IPS-20b (cell line): Measurements from ENCODE around the gene CD83.
"Not testable (repeated sequence)": the region's sequence is repeated elsewhere in the genome, so short reads cannot be mapped to it uniquely, and the experiment has no call there.

Experiments
- H3K27ac ChIP-seq: one replicate; pipeline ENCODE4 v1.5.1; 2013; ENCODE audit warnings: low read length
- H3K27me3 ChIP-seq: 2 replicates; pipeline ENCODE4 v1.6.1; 2013; ENCODE audit warnings: mild to moderate bottlenecking, low read length, inconsistent platforms; ENCODE audit not compliant: insufficient read depth
- H3K36me3 ChIP-seq: 2 replicates; pipeline ENCODE4 v1.6.1; 2013; ENCODE audit warnings: low read depth, mild to moderate bottlenecking, inconsistent platforms, low read length, moderate library complexity; ENCODE audit not compliant: insufficient read depth
- H3K4me1 ChIP-seq: 2 replicates; pipeline ENCODE4 v1.6.1; 2013; ENCODE audit warnings: mild to moderate bottlenecking, control low read depth, inconsistent platforms, low read length, moderate library complexity; ENCODE audit not compliant: insufficient read depth
- H3K4me3 ChIP-seq: 2 replicates; pipeline ENCODE4 v1.5.1; 2013; ENCODE audit warnings: mild to moderate bottlenecking, low read length, inconsistent platforms
- H3K9ac ChIP-seq: 2 replicates; pipeline ENCODE4 v1.6.1; 2013; ENCODE audit warnings: low read depth, mild to moderate bottlenecking, inconsistent platforms, low read length, moderate library complexity
- H3K9me3 ChIP-seq: 2 replicates; pipeline ENCODE4 v1.6.1; 2013; ENCODE audit warnings: mild to moderate bottlenecking, low read depth, low read length, inconsistent platforms; ENCODE audit not compliant: insufficient read depth

Gene CD83

DNA sequence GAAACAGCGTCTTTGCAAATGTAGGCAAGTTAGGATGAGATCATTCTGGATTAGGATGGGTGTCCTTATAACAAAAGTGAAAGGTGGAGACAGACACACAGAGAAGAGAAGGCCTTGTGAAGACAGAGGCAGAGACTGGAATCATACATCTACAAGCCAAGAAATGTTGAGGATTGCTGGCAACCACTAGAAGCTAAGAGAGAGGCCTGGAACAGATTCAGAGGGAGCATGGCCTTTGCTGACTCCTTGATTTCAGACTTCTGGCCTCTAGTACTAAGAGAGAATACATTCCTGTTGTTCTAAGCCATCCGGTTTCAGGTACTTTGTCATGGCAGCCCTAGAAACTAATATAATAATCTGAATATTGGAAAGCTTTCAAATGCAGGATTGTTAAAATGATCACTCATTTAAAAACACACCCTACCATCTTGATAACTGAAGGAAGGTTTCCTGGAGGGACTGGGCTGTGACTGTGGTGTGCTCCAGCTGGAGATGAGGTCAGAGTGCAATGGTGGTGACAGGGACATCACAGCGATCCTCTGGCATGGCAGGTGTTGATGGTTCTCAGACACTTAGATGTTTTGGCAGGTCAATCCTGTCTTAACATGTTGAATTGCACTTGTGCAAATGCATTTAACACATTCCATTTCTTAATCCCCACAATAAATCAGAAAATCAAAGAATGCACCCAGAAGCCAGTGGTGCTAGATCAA is 25.1 kb downstream of the CD83 start:
- Histone ChIP-seq H3K9me3 (no peaks in the 10 kb centered on the region), H3K36me3 (no peaks in the 10 kb centered on the region)

DNA sequence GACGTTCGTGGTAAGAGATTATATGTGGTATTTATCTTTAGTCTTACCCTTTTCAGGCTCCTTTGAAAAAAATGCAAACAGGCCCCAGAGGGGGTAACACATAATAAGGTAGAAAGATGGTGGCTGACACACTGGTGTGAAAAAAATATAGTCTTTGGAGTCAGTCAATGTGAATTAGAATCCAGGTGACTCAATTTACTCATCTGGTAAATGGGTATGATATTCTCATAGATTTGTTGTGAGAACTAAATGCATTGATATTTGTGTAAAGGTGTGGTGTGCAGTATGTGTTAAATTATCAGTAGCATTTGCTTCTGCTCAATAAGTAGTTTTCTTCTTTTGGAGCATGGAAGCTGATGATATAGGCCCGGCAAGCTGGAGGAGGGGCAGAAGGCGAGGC is 25.7 kb downstream of the CD83 start:
- no peak overlapping the region for H3K9ac ChIP-seq
- H3K4me3 ChIP-seq, result no peak overlapping the region
- H3K27me3 ChIP-seq, result no peaks in the 10 kb centered on the region
- no peak overlapping the region for H3K27ac ChIP-seq
- H3K36me3 ChIP-seq, result no peaks in the 10 kb centered on the region
- H3K9me3 ChIP-seq, result no peaks in the 10 kb centered on the region
- peaks cover 15% of the 10 kb centered on the region; the same call in 1 of the 2 replicates for H3K4me1 ChIP-seq

More for the DNA sequence above, 25.1 kb downstream of the CD83 start:
- Histone ChIP-seq H3K9ac (no peak overlapping the region), H3K27me3 (no peaks in the 10 kb centered on the region), H3K4me3 (no peak overlapping the region), H3K4me1 (peaks cover 15% of the 10 kb centered on the region; the same call in 1 of the 2 replicates), H3K27ac (no peak overlapping the region)

DNA sequence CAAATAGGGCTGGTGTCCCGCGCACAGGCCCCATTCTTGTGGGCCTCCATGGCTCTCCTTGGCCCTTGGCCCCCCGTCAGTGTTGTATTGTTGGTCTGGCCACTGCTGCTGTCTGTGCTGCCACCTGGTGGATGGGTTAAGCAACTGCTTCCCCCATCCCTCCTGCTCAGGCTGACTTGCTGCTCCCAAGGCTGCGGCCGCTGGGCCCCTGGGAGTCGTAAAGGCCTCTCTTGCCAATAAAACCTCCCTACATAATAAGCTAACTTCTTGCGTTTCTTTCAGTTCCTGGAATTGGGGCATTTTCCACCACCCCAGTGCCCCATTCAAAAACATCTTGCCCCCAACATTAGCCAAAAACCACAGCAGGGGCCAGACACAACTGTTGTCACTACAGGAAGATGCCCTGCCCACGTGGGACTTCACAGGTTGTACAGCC is 27.1 kb downstream of the CD83 start:
- no peak overlapping the region for H3K9ac ChIP-seq
- no peaks in the 10 kb centered on the region for H3K27me3 ChIP-seq
- H3K36me3 ChIP-seq, result no peaks in the 10 kb centered on the region
- peaks cover 15% of the 10 kb centered on the region; the same call in 1 of the 2 replicates for H3K4me1 ChIP-seq
- H3K4me3 ChIP-seq, result no peak overlapping the region
- H3K9me3 ChIP-seq, result no peaks in the 10 kb centered on the region
- no peak overlapping the region for H3K27ac ChIP-seq

DNA sequence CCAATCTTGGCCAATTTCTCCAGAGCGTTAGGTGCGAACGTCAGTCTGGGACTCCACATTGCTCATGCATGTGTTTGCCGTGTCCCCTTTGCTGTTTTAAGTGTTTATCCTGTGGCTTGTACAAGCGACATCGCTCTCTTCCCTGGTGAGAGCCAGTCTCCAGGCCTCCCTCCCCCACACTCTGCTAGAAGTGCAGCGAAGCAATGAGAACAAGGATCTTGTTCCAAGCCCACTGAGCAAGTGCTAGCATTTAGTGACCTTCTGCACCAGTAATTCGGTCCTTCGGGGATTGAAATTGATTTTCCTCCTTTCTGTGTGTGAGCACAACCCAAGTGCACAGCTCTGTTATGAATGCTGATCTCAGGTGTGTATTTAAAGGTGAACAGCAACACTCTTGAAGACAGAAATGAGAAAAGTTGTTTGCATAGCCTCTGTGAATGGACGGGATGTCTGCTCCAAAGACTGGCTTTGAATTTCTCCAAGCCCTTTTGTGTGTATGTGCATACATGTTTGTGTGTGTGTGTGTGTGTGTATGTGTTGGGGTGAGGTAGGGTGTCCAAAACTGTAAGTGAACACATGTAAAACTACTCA is 29.0 kb downstream of the CD83 start:
- H3K27ac ChIP-seq, result no peak overlapping the region
- no peaks in the 10 kb centered on the region for H3K9me3 ChIP-seq
- no peaks in the 10 kb centered on the region for H3K36me3 ChIP-seq
- H3K9ac ChIP-seq, result no peak overlapping the region
- H3K27me3 ChIP-seq, result no peaks in the 10 kb centered on the region
- H3K4me1 ChIP-seq, result peaks cover 9% of the 10 kb centered on the region; the same call in 1 of the 2 replicates
- H3K4me3 ChIP-seq, result no peak overlapping the region

DNA sequence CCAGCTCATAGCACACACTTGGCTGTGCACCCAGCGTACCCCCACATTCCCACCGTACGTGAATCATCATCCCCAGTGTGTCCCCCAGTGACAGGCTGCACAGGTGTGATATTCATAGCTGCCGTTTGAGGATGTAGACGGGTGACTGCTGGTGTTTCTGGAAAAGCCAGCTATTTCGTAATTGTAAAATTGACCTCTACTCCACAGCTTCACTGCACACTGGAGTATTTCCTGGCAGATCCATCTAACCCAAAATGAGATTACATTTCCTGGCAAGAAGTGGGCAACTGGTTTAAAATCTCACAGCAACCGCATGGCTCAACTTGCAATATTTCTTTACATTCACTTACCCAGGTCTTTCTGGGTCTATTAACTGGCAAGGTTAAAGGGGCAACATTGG is 30.3 kb downstream of the CD83 start:
- no peaks in the 10 kb centered on the region for H3K4me1 ChIP-seq

DNA sequence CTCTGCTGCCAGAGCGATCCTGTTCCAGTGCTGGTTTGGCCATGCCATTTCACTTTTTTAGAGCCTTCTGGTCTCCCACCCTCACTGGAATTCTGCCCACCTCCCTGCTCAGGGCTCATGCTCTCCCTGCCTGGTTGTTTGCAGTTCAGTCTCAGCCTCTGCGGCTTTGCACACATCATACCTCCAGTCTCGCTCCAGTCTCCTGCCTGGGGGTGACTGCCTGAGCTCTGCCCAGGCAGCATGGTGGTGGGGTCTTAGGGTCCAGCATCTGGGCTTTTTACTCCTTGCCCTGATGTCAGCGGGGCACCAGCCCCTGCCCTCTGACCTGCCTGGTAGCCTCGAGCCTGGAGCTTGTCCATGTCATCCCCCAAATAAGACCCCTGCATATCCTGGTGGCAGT is 30.9 kb downstream of the CD83 start:
- Histone ChIP-seq H3K27ac (no peak overlapping the region), H3K9me3 (no peaks in the 10 kb centered on the region), H3K9ac (no peak overlapping the region), H3K4me1 (no peaks in the 10 kb centered on the region), H3K27me3 (no peaks in the 10 kb centered on the region), H3K36me3 (no peaks in the 10 kb centered on the region), H3K4me3 (no peak overlapping the region)

More for the DNA sequence above, 30.3 kb downstream of the CD83 start:
- no peaks in the 10 kb centered on the region for H3K36me3 ChIP-seq
- H3K4me3 ChIP-seq, result no peak overlapping the region
- no peaks in the 10 kb centered on the region for H3K9me3 ChIP-seq
- no peak overlapping the region for H3K9ac ChIP-seq
- no peaks in the 10 kb centered on the region for H3K27me3 ChIP-seq
- H3K27ac ChIP-seq, result no peak overlapping the region

DNA sequence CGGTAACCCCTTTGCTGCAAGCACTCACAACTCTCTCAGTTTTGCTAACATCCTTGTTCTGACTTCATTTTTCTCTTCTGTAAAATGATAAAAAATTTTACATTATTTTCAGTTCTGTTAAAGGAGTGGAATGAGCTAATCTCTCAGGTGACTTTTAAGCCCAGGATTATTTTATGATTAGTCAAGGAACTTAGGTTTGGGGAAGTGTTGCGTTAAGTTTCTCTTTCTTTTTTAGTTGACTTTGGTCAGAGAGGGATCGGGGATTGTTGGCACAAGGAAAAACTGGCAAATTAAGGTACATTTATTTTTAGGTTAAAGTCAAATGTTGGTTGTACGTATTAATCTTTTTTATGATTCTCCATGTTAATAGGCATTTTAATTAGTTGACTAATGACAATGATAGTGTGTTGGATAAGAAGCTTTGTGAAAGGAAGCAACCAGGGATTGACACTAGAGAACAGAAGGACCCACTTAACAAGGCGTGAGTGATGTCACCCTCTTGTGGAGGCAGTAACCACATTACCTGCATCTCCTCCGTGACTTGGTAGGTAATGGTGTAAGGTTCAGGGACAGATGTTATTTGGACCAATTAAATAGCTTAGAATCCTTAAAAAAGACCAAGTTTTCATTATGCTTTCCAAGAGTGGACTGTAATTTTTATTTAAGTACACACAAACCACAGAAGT is 31.6 kb downstream of the CD83 start:
- Histone ChIP-seq H3K27me3 (no peaks in the 10 kb centered on the region), H3K4me3 (no peak overlapping the region), H3K27ac (no peak overlapping the region), H3K9ac (no peak overlapping the region), H3K9me3 (no peaks in the 10 kb centered on the region), H3K4me1 (no peaks in the 10 kb centered on the region), H3K36me3 (no peaks in the 10 kb centered on the region)

DNA sequence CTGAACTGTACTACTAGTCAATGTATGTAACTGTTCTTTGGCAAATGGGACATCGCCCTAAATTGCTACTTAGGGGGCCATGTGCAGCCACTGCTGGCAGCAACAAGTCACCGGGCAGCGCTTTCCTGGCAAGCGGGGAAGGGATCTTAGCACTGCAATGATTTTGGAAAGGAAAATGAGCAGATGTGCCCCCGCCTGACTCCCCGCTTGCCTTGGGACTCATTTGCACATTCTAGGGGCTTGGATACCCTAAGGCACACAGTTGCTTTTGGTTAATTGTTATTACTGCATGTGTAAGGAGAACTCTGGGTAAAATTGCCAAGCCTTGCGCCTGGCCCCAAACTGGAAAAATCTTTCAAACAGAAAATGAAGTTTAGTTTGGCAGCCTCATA is 32.2 kb downstream of the CD83 start:
- Histone ChIP-seq H3K36me3 (no peaks in the 10 kb centered on the region), H3K4me3 (no peak overlapping the region), H3K4me1 (no peaks in the 10 kb centered on the region), H3K27ac (no peak overlapping the region), H3K9ac (no peak overlapping the region), H3K27me3 (no peaks in the 10 kb centered on the region), H3K9me3 (no peaks in the 10 kb centered on the region)

DNA sequence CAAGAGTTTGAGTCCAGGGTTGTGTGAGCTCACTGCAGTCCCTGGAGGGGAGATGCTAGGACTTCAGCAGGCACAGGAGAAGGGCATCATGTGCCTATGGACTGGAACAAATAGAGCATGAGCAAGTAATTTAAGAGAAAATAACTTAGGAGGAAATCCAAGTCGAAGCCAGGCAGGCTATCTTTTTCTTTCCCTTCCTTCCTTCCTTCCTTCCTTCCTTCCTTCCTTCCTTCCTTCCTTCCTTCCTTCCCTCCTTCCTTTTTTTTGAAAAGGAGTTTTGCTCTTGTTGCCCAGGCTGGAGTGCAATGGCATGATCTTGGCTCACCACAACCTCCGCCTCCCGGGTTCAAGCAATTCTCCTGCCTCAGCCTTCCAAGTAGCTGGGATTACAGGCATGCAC is 33.7 kb downstream of the CD83 start:
- not testable (repeated sequence) for H3K27me3 ChIP-seq, H3K27ac ChIP-seq, H3K4me1 ChIP-seq, H3K36me3 ChIP-seq, H3K4me3 ChIP-seq, H3K9ac ChIP-seq, H3K9me3 ChIP-seq

DNA sequence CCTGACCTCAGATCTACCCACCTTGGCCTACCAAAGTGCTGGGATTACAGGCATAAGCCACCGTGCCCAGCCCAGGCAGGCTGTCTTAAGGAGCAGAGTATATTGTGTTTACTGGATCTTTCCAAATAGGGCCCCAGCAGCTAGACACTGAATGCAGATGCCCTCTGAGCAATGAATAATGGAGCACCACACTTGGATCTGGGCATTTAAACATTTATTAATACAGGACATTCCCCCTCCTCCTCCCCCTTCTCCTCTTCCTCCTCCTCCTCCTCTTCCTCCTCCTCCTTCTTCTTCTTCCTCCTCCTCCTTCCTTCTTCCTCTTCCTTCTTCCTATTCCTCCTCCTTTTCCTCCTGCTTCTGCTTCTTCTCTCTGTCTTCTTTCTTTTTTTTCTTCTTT is 34.2 kb downstream of the CD83 start:
- H3K4me1 ChIP-seq, result no peaks in the 10 kb centered on the region
- H3K9me3 ChIP-seq, result no peaks in the 10 kb centered on the region
- no peak overlapping the region for H3K9ac ChIP-seq
- no peaks in the 10 kb centered on the region for H3K36me3 ChIP-seq
- no peaks in the 10 kb centered on the region for H3K27me3 ChIP-seq
- no peak overlapping the region for H3K27ac ChIP-seq
- H3K4me3 ChIP-seq, result no peak overlapping the region

DNA sequence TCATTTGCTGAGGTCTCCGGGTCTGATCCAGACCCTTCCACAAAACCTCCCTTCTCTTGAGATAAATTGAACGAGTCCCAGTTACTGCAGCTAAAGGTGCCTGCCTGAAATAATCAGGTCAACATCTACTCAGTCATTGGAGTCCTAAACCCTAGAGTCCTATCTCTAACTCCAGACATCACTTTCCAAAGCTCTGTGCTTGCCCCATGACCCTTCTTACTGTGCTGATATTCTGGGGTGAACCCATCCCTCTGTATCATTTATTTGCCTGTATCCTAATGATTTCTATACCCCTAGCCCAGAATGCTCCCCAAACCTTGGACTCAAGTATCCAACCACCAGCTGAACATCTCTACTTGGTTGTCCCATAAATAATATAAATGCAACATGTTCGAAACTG is 35.7 kb downstream of the CD83 start:
- no peak overlapping the region for H3K27ac ChIP-seq
- H3K4me1 ChIP-seq, result no peaks in the 10 kb centered on the region
- peaks cover 3% of the 10 kb centered on the region; the same call in 1 of the 2 replicates for H3K9me3 ChIP-seq
- no peaks in the 10 kb centered on the region for H3K36me3 ChIP-seq
- H3K9ac ChIP-seq, result no peak overlapping the region
- no peaks in the 10 kb centered on the region for H3K27me3 ChIP-seq
- H3K4me3 ChIP-seq, result no peak overlapping the region

DNA sequence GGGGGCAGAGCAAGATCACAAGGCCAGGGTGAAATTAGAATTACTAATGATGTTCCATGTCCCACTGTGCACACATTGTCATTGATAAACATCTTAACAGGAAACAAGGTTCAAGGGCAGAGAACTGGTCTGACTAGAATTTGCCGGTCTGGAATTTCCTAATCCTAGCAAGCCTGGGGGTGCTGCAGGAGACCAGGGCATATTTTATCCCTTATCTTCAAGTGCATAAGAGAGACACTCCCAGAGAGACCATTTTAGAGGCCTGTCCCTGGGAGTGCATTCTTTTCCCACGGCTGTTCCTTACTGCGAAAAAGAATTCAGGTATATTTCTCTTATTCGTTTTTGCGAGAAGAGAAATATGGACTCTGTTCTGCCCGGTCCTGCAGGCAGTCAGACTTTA is 41.5 kb downstream of the CD83 start:
- Histone ChIP-seq H3K27me3 (no peaks in the 10 kb centered on the region), H3K9me3 (peaks cover 14% of the 10 kb centered on the region), H3K36me3 (no peaks in the 10 kb centered on the region), H3K4me1 (peaks cover 9% of the 10 kb centered on the region; the same call in 1 of the 2 replicates), H3K9ac (no peak overlapping the region), H3K27ac (no peak overlapping the region), H3K4me3 (no peak overlapping the region)
